GM12878 (cell line): ENCODE data around the gene ZNF428. TPM values are rescaled to one million over a fixed set of nuclear protein-coding genes. Genes with fewer than 3 reads are reported as not detected.

ENCODE experiments used
- ATF3 ChIP-seq: IDR thresholded peaks from 2 replicates; pipeline ENCODE4 v1.6.1; 2011; ENCODE audit warnings: low read depth, mild to moderate bottlenecking, low read length, moderate library complexity, borderline replicate concordance; ENCODE audit errors: extremely low read depth
- CHD1 ChIP-seq: IDR thresholded peaks from 2 replicates; pipeline ENCODE4 v1.6.1; 2012; ENCODE audit warnings: low read depth, low read length, improper control_type of control experiment
- CREM ChIP-seq: IDR thresholded peaks from 2 replicates; pipeline ENCODE4 v1.6.1; 2014; ENCODE audit warnings: antibody characterized with exemption, low read depth
- FOXM1 ChIP-seq: IDR thresholded peaks from 2 replicates; pipeline ENCODE4 v1.6.1; 2012; ENCODE audit warnings: low read depth, mild to moderate bottlenecking, inconsistent platforms, low read length, moderate library complexity
- HDAC6 ChIP-seq: fragments of 200-600 bp; sonication (generic); IDR thresholded peaks from one replicate; pipeline ENCODE4 v1.8.0; 2017; ENCODE audit warnings: antibody characterized with exemption; ENCODE audit not compliant: unreplicated experiment
- HDGF ChIP-seq: fragments of 450-650 bp; IDR thresholded peaks from 2 replicates; pipeline ENCODE4 v1.6.1; 2016; ENCODE audit warnings: antibody characterized with exemption
- KDM1A ChIP-seq: fragments of 200-600 bp; sonication (generic); IDR thresholded peaks from 2 replicates; pipeline ENCODE4 v1.6.1; 2016; ENCODE audit warnings: borderline replicate concordance
- MEF2B ChIP-seq: fragments of 450-650 bp; IDR thresholded peaks from 2 replicates; pipeline ENCODE4 v1.6.1; 2018; ENCODE audit warnings: mild to moderate bottlenecking, moderate library complexity; ENCODE audit not compliant: partially characterized antibody, poor library complexity, severe bottlenecking
- NR2C1 ChIP-seq: fragments of 450-650 bp; IDR thresholded peaks from 2 replicates; pipeline ENCODE4 v1.6.1; 2017; ENCODE audit warnings: antibody characterized with exemption, mild to moderate bottlenecking, moderate library complexity
- POLR2AphosphoS5 ChIP-seq: IDR thresholded peaks from 2 replicates; pipeline ENCODE4 v1.6.1; 2011; ENCODE audit warnings: mild to moderate bottlenecking, low read length, inconsistent platforms
- RAD21 ChIP-seq: IDR thresholded peaks from 2 replicates; pipeline ENCODE4 v1.6.1; 2011; ENCODE audit warnings: mild to moderate bottlenecking, low read depth, low read length, moderate library complexity; ENCODE audit not compliant: insufficient read depth
- RAD51 ChIP-seq: fragments of 450-650 bp; IDR thresholded peaks from 2 replicates; pipeline ENCODE4 v1.6.1; 2016; ENCODE audit warnings: moderate library complexity, mild to moderate bottlenecking, inconsistent platforms
- RFX5 ChIP-seq: IDR thresholded peaks from 2 replicates; pipeline ENCODE4 v1.6.1; 2011; ENCODE audit warnings: low read depth, low read length, improper control_type of control experiment
- SP1 ChIP-seq: IDR thresholded peaks from one replicate; pipeline ENCODE4 v1.6.1; 2011; ENCODE audit warnings: low read depth, low read length
- STAT3 ChIP-seq: IDR thresholded peaks from 2 replicates; pipeline ENCODE4 v1.6.1; 2011; ENCODE audit warnings: low read depth, low read length, improper control_type of control experiment
- SUZ12 ChIP-seq: fragments of 200-600 bp; sonication (generic); IDR thresholded peaks from one replicate; pipeline ENCODE4 v1.6.1; 2018; ENCODE audit warnings: antibody characterized with exemption, mild to moderate bottlenecking; ENCODE audit not compliant: unreplicated experiment
- USF1 ChIP-seq: IDR thresholded peaks from 2 replicates; pipeline ENCODE4 v1.6.1; 2011; ENCODE audit warnings: borderline replicate concordance, low read depth, mild to moderate bottlenecking, moderate library complexity, mixed read lengths, low read length; ENCODE audit not compliant: insufficient read depth; ENCODE audit errors: extremely low read length
- polyA plus RNA-seq, 11 experiments: library from polyadenylated mRNA; depleted of rRNA in 4 of 11; unstranded in 6 of 11; stranded (reverse) in 5 of 11; fragments of >200 nt; fragmentation: Nextera tagmentation in 4 of 11; fragmentation: Illumina TruSeq in 1 of 11; extraction: Ambion mirVana in 4 of 11; extraction: Trizol in 1 of 11; gene quantifications; 1 replicate in 1 of 11; 2 replicates in 10 of 11; pipeline versions ENCODE4 v1.2.1 to v1.2.3, GENCODE V29; 2011 to 2016; ENCODE audit warnings: inconsistent platforms in 2 of 11, missing spikeins in 2 of 11, low read depth in 1 of 11
- total RNA-seq, 4 experiments: library from RNA; depleted of rRNA in 3 of 4; stranded (reverse); fragments of >200 nt in 3 of 4; fragmentation: Illumina TruSeq in 1 of 4; extraction: Trizol in 1 of 4; gene quantifications; 2 replicates each; pipeline versions ENCODE4 v1.2.1 to v1.2.3, GENCODE V29; 2013 to 2021
- TF ChIP-seq, protein P1 (sequence below): IDR thresholded peaks from 2 replicates; pipeline ENCODE4 v1.6.1; 2012; ENCODE audit warnings: mild to moderate bottlenecking, low read depth, low read length
- TF ChIP-seq, protein P2 (sequence below): fragments of 450-650 bp; formaldehyde crosslinking; IDR thresholded peaks from 2 replicates; pipeline ENCODE4 v1.4.0; 2020; ENCODE audit warnings: mild to moderate bottlenecking, moderate library complexity
- TF ChIP-seq, protein P3 (sequence below): fragments of 450-650 bp; IDR thresholded peaks from 2 replicates; pipeline ENCODE4 v1.6.1; 2016; ENCODE audit warnings: mild to moderate bottlenecking

ZNF428 gene
- total and polyA plus RNA-seq, 10 of the 15 experiments (the other 5 are each of a cell fraction or from before 2014, with no cell fraction given), result 0.27 to 57.8 (median 20.4) TPM

DNA sequence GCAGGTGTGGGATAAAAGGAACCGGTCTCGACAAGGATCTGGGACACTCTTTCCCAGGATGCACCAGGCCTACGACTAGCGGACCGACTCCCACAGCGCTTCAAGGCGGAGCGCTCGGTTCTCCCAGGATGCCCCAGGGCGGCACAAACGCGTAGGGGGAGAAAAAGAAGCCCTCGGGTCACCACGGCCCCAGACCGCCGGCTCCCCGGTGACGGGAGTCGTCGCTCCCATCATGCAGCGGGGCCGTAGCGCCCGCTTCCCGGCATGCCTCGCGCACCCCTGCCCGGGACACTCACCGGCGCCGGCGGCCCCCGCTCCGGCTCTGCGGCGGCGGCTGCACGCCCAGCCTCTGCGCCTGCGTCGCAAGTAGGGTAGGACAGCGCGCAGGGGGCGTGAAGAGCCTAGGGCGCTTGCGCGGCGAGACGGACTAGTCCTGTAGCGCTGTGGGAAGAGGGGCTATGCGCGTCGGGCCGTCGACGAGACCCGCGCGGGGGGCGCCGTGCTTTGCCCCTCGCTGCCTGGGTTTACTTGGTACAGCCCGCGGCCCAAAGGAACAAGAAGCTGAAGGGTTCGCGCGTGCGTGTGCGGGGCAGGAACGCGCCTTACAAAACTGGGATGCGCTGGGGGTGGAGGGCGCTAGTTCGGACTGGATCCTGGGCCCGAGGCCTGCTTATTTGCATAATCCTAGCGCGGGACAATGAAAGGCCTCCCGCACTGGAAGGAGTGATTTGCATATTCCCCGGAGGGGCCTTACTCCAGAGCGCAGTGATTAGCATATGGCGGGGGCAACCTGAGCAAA, at the start of gene ZNF428 (continued):
- TF ChIP-seq HDGF (peak; percentile 21), HDAC6 (no peak), SP1 (no peak), CREM (peak; percentile 10; the same call in 1 of the 2 replicates), POLR2AphosphoS5 (peak; percentile 70), USF1 (no peak), MEF2B (peak; percentile 49), NR2C1 (no peak), FOXM1 (no peak), ATF3 (no peak), KDM1A (no peak), CHD1 (no peak), STAT3 (no peak), RAD21 (no peak), SUZ12 (no peak), RFX5 (no peak), RAD51 (no peak)
- TF ChIP-seq, protein P1, sequence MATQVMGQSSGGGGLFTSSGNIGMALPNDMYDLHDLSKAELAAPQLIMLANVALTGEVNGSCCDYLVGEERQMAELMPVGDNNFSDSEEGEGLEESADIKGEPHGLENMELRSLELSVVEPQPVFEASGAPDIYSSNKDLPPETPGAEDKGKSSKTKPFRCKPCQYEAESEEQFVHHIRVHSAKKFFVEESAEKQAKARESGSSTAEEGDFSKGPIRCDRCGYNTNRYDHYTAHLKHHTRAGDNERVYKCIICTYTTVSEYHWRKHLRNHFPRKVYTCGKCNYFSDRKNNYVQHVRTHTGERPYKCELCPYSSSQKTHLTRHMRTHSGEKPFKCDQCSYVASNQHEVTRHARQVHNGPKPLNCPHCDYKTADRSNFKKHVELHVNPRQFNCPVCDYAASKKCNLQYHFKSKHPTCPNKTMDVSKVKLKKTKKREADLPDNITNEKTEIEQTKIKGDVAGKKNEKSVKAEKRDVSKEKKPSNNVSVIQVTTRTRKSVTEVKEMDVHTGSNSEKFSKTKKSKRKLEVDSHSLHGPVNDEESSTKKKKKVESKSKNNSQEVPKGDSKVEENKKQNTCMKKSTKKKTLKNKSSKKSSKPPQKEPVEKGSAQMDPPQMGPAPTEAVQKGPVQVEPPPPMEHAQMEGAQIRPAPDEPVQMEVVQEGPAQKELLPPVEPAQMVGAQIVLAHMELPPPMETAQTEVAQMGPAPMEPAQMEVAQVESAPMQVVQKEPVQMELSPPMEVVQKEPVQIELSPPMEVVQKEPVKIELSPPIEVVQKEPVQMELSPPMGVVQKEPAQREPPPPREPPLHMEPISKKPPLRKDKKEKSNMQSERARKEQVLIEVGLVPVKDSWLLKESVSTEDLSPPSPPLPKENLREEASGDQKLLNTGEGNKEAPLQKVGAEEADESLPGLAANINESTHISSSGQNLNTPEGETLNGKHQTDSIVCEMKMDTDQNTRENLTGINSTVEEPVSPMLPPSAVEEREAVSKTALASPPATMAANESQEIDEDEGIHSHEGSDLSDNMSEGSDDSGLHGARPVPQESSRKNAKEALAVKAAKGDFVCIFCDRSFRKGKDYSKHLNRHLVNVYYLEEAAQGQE, result no peak
- TF ChIP-seq, protein P2, sequence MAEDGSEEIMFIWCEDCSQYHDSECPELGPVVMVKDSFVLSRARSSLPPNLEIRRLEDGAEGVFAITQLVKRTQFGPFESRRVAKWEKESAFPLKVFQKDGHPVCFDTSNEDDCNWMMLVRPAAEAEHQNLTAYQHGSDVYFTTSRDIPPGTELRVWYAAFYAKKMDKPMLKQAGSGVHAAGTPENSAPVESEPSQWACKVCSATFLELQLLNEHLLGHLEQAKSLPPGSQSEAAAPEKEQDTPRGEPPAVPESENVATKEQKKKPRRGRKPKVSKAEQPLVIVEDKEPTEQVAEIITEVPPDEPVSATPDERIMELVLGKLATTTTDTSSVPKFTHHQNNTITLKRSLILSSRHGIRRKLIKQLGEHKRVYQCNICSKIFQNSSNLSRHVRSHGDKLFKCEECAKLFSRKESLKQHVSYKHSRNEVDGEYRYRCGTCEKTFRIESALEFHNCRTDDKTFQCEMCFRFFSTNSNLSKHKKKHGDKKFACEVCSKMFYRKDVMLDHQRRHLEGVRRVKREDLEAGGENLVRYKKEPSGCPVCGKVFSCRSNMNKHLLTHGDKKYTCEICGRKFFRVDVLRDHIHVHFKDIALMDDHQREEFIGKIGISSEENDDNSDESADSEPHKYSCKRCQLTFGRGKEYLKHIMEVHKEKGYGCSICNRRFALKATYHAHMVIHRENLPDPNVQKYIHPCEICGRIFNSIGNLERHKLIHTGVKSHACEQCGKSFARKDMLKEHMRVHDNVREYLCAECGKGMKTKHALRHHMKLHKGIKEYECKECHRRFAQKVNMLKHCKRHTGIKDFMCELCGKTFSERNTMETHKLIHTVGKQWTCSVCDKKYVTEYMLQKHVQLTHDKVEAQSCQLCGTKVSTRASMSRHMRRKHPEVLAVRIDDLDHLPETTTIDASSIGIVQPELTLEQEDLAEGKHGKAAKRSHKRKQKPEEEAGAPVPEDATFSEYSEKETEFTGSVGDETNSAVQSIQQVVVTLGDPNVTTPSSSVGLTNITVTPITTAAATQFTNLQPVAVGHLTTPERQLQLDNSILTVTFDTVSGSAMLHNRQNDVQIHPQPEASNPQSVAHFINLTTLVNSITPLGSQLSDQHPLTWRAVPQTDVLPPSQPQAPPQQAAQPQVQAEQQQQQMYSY (CRISPR knock-in tag), result no peak
- TF ChIP-seq, protein P3, sequence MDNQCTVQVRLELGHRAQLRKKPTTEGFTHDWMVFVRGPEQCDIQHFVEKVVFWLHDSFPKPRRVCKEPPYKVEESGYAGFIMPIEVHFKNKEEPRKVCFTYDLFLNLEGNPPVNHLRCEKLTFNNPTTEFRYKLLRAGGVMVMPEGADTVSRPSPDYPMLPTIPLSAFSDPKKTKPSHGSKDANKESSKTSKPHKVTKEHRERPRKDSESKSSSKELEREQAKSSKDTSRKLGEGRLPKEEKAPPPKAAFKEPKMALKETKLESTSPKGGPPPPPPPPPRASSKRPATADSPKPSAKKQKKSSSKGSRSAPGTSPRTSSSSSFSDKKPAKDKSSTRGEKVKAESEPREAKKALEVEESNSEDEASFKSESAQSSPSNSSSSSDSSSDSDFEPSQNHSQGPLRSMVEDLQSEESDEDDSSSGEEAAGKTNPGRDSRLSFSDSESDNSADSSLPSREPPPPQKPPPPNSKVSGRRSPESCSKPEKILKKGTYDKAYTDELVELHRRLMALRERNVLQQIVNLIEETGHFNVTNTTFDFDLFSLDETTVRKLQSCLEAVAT, result no peak
